ENCODE results near the gene GPN2. TPM values are rescaled to one million over a fixed set of nuclear protein-coding genes. Genes with fewer than 3 reads are reported as not detected.
"Not testable (repeated sequence)": the region's sequence is repeated elsewhere in the genome, so short reads cannot be mapped to it uniquely, and the experiment has no call there.

Gene GPN2
- total RNA-seq, 1 donor from 2014 or later = 47.3 TPM

GRCh38 chr1:26858160-26858559 is 31.9 kb downstream of the GPN2 start:
- DNase-seq (ENCODE audit: low spot score) = no peak

DNA sequence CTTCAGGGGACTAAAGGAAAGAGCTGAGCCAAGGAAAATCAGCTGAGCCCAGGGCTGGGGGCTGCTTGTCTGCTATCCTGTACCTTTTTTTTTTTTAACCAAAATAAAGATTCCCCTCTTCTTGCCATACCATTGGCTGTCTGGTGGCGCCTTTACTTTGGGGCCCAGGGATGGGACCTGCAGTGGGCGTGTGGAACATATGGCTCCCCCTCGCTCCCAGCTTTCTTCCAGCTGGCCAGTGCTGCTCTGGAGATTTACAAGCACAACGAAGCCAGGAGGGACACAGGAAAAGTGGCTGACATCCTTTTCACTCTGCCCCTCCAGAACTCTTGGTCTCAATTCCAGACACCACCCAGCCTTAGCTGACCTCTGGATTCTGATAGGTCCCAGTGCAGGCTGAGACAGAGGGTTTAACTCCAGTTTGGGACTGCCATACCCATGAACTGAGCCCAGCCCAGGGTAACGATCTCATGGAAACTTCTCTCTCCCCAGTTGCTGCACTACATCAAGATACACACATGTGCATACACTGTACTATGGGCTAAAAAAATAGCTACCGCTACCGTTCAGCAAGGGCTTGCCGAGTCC is 32.5 kb downstream of the GPN2 start:
- no peak for DNase-seq (ENCODE audit: low spot score)

DNA sequence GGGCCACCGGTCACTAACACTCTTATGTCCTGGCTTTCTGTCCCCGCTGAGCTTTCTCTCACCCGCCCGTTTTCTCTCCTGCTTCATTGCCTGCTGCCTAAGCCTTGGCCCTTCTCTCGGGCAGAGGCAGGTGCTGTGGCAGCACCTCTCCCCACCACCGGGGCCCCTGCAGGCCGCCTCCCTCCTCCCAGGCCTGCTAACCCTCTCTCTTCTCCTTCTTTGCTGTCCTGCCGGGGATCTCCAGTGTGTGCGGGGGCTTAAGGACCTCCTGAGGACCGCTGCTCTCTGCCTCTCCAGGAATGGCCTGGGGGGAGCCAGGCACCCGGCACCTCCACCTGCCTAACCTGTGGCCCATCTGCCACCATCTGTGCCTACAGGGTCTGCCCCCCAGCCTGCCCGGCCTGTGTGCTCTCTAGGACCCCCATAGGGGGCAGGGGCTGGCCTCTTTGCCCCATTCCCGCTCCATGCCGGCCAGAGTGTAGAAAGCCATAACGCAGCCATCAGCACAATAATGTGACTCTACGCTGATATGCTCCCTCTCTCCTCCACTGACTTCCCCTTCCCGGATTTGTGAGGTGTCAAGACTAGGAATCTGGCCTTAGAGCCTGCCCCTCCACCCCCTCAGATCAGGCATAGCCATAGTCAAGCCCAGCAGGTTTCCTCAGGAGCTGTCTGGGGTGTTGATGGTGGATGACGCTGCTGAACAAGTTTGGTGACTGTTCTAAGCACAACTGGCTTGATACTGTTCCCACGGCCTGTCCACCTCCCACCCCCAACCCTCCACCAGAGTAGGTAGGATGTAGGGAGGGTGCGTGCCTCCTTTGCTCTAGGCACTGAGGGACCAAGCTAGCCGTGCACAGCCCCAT is 33.2 kb downstream of the GPN2 start:
- DNase-seq (ENCODE audit: low spot score) = no peak

DNA sequence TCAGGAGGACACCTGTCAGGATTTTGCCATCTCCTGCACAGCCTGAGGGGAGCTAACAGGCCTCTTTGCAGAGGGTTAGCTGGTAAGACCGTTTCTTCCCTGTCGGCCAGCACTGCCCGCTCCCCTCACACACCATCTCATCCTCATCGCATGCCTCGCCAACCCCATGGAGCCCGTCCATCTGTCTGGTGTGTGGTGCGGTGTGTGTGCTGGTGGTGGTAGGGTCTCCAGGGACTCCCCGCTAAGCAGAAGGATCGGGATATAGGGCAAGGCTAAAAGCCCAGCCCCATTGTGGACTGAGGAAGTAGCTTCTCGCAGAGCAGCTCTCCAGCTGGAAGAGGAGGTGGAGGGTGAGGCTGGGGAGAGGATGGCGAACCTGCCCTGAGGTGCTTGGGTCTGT is 33.9 kb downstream of the GPN2 start:
- no peak for DNase-seq (ENCODE audit: low spot score)

- DNase-seq (ENCODE audit: low spot score) = no peak
These were observed 34.4 kb downstream of the GPN2 start for GRCh38 chr1:26855636-26856035.

DNA sequence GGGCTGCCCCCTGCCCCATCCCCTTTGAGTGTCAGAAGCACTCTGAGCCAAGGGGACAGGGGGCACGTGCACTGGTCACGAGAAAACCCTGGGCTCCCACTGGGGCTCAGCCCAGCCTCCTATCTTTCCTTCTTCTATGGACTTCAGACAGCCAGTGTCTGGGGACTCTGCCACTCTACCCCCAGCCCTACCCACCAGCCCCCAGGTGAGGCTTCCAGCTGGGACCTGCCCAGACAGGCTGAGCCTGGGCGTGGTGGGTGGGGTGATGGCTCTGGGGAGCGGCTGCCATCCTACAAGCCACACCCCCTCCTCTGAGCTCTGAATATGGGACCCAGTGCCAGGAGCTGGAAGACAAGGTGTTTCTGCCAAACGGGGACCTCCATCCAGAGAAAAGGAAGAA is 35.2 kb downstream of the GPN2 start:
- DNase-seq (ENCODE audit: low spot score) = no peak

DNA sequence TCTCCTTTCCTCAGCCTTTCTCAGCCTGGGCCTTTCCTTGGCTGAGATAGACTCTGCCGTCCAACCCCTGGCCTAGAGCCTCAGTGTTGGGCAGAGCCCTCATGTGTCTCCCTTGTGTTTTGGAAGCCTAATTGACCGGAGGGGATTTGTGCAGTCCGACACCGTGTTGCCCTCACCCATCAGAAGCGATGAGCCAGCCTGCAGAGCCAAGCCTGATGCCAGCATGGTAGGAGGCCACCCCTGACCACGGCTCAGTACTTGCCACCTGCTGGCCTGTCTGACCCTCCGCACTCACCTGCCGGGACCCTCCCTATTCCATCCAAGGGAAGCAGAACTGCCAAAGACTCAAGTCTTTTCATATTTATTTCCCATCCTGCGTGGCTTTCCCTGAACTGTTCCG is 36.5 kb downstream of the GPN2 start:
- DNase-seq (ENCODE audit: low spot score) = no peak

DNA sequence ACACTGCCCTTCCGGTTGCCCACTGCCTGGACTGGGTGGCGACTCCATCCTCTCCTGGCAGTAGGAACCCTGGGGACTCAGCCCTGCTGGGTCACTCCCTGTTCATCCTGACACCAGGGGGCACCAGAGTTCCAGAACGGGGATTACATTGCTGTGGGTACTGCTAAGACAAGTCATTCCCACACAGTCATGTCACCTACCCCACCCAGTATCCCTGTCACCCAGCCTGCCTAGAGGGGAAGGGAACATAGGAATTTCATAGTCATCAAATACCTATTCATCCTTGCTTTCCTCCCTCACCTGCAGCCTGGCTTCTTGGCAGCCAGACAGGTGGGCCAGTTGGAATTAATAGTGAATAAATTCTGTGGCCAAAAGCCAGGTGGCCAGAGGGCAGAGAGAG is 36.9 kb downstream of the GPN2 start:
- DNase-seq (ENCODE audit: low spot score) = peak; percentile 89

DNA sequence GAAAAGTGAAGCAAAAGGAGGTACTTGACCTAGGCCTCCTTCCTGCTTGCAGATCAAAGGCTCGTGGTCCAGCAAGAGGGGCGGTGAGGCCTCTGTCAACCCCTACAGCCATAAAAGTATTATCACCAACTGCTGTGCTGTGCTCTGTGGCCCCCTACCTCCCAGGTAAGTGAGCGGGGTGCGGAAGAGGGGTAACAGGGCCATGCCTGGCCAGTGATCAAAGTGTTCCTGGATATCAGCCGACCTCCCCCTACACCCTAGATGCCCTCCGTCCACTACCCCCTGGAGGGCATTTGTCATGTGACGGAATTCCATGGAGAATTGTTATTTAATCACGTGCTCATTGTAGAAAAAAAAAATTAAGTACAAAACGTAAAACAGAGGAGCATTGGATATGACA is 37.4 kb downstream of the GPN2 start:
- DNase-seq (ENCODE audit: low spot score) = no peak

DNA sequence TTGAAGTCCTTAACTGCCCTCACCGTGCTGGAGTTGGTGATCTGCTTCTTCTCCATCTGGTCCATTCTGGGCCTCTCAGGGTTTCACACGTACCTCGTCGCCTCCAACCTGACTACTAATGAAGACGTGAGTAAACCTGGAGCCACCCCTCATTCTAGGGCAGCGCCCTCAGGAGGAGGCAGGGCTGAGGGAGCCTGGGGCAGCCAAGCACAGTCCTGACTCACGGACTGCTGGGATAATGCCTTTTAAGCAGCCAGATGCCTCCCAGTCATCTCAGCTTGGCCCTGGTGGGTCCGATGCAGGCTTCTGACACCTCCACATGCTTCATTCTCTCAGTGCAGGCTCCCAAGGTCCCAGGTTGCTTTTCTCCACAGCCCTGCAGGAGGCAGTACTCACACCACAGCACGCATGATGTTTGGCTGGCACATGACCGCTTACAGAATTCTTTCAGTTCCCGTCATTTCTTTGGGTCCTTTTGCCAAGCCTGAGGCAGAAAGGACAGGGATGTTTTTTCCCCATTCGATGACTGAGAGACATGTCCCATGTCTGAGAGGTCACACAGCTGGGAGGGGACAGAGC is 38.9 kb downstream of the GPN2 start:
- DNase-seq (ENCODE audit: low spot score) = no peak

DNA sequence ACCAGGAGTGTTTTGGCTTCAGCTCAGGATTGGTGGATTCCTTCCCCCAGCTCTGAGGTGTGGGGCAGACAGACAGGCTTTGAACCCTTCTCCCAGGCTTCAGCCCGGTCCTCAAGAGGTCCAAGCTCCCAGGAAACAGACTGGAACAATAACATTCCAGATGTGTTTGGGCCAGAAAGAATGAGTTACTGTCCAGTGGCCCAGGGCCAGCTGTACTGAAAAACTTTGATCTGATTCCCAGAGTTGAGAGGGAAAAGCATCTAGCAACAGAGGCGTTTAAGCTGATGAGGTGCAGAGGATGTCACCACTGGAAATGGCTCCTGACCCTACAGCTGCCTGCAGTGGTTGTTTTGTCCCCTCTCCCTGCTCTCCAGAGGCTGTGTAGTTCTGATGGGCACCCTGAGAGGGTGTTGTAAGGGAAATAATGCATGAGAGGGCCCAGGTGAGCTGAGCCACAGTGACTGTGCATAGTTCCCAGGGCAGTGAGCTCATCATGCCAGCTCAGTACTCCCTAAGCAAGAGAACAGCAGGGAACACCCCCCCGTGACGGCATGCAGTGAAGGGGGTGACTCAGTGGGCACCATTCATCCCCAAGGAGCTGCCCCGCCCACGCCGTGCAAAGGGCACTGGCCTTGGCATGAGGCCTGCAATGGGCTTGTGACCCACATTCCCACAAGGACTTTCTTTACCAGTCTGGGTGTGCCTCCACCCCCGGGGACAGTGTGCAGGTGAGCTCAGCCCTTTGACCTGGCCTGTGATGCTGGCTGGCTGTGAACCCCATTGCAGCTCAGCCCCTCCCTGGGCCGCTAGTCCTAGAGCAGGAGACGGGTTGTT is 40.9 kb downstream of the GPN2 start:
- DNase-seq (ENCODE audit: low spot score) = no peak

DNA sequence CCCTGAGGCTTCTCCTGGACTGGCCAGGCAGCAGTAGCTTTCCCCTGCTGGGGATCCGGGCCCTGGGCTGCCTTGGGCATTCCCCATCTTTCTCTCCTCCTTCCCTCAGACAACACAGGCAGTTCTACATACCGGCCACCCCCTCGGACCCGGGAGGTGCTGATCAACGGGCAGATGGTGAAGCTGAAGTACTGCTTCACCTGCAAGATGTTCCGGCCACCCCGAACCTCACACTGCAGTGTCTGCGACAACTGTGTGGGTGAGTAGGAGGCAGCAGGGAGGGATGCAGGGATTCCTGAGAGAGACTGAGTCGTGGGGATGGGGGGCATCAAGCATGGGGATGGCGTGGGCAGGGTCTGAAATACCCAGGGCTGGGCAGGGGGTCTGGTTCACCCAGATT is 41.6 kb downstream of the GPN2 start:
- DNase-seq (ENCODE audit: low spot score) = no peak

GRCh38 chr1:26847826-26848225 is 42.3 kb downstream of the GPN2 start:
- not testable (repeated sequence) for DNase-seq (ENCODE audit: low spot score)

- no peak for DNase-seq (ENCODE audit: low spot score)
These were observed 45.5 kb downstream of the GPN2 start for GRCh38 chr1:26844424-26845196.

GRCh38 chr1:26839779-26840178 is 50.3 kb downstream of the GPN2 start:
- no peak for DNase-seq (ENCODE audit: low spot score)

GRCh38 chr1:26839339-26839722 is 50.8 kb downstream of the GPN2 start:
- no peak for DNase-seq (ENCODE audit: low spot score)

- no peak for DNase-seq (ENCODE audit: low spot score)
These were observed 51.4 kb downstream of the GPN2 start for GRCh38 chr1:26838474-26839338.

DNA sequence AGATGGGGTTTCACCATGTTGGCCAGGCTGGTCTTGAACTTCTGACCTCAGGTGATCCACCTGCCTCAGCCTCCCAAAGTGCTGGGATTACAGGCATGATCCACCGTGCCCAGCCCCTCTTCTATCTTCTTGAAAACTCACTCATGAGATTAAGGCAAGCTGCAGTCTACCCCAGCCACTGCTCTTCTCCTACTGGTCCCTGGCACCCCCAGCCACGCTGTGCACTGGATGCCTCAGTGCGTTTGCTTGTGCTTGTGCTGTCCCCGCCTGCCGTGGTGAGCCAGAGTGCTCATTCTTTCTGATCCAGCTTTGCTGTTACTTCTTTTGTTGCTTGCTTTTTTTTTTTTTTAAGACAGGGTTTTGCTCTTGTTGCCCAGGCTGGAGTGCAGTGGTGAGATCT is 52.4 kb downstream of the GPN2 start:
- not testable (repeated sequence) for DNase-seq (ENCODE audit: low spot score)

- DNase-seq (ENCODE audit: low spot score) = peak; percentile 56
These were observed 56.4 kb downstream of the GPN2 start for GRCh38 chr1:26833432-26834405.

Data from ureter (tissue), 1 donor.